Lower leg skin (tissue), 4 donors: ENCODE measurements around the gene ZEB2. TPM values are rescaled to one million over a fixed set of nuclear protein-coding genes. Genes with fewer than 3 reads are reported as not detected.

Experiments used
- DNase-seq, 2 donors: peaks; one replicate each; pipeline ENCODE4 v3.0.0-alpha.2; 2019; ENCODE audit warnings: low spot score in 2 of 2
- H3K4me3 ChIP-seq: fragments of 200-600 bp; sonication (generic); 2 replicates; pipeline ENCODE4 v1.5.1; 2017; ENCODE audit warnings: mild to moderate bottlenecking, low read depth; ENCODE audit not compliant: poor library complexity, severe bottlenecking
- POLR2A ChIP-seq, 2 donors: fragments of 450-650 bp; IDR thresholded peaks; one replicate each; pipeline ENCODE4 v1.6.1; 2016 to 2017; ENCODE audit warnings: antibody characterized with exemption in 2 of 2, mild to moderate bottlenecking in 1 of 2, moderate library complexity in 1 of 2
- WGBS, 2 donors: methylation state at CpG; one replicate each; pipeline ENCODE4 v1.1.5; 2018; 5-methylcytosine and 5-hydroxymethylcytosine counted together
- intact Hi-C: fragments of 100-400 bp; cut with DNase I; formaldehyde crosslinking; loops from one replicate; pipeline ENCODE4 v1.15.0; 2023; ENCODE audit warnings: low total_unique reads
- total RNA-seq, 4 donors: library from RNA; depleted of rRNA; stranded (reverse); fragments of >200 nt; gene quantifications; one replicate each; pipeline ENCODE4 v1.1.0, GENCODE V29; 2016
- TF ChIP-seq, protein P1 (sequence below), 3 donors: fragments of 450-650 bp; IDR thresholded peaks; one replicate each; pipeline ENCODE4 v1.5.1; 2016; ENCODE audit warnings: antibody characterized with exemption in 3 of 3, mild to moderate bottlenecking in 3 of 3, moderate library complexity in 2 of 3

ZEB2 gene
- total RNA-seq, 4 donors from 2014 or later: 13.8 to 38.8 (median 30.3) TPM

DNA sequence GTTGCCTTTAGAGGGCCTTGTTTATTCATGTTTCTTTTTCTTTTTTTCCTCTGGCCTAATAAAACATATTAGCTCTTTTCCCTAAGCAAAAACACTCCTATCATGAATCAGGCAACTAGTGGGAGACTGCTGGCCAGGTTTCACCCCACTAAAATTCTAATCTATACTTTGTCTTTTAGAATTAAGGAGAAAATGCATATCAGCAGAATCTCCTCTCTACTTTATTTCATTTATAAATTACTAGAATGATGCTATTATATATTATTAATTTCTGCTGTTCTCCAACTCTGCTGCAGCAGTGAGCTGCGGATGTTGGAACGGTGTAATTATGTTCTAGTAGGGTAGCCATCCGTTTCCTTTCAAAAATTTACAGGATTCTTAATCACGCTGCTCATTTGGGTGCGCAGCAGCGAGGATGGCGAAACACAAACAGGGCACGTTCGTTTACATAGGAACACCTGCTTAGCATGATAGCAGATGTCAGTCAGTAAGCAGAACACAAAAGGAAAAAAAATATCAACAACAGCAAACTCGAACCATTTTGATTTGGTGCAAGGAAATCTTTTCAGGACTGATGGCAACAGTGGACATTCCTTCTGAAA lies 30.5 kb downstream of the ZEB2 start:
- intact Hi-C loops: no loop called here
- no peak for TF ChIP-seq POLR2A (IDR thresholded peaks at IDR 0.05)
- TF ChIP-seq, protein P1, sequence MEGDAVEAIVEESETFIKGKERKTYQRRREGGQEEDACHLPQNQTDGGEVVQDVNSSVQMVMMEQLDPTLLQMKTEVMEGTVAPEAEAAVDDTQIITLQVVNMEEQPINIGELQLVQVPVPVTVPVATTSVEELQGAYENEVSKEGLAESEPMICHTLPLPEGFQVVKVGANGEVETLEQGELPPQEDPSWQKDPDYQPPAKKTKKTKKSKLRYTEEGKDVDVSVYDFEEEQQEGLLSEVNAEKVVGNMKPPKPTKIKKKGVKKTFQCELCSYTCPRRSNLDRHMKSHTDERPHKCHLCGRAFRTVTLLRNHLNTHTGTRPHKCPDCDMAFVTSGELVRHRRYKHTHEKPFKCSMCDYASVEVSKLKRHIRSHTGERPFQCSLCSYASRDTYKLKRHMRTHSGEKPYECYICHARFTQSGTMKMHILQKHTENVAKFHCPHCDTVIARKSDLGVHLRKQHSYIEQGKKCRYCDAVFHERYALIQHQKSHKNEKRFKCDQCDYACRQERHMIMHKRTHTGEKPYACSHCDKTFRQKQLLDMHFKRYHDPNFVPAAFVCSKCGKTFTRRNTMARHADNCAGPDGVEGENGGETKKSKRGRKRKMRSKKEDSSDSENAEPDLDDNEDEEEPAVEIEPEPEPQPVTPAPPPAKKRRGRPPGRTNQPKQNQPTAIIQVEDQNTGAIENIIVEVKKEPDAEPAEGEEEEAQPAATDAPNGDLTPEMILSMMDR (IDR thresholded peaks at IDR 0.05): no peak

DNA sequence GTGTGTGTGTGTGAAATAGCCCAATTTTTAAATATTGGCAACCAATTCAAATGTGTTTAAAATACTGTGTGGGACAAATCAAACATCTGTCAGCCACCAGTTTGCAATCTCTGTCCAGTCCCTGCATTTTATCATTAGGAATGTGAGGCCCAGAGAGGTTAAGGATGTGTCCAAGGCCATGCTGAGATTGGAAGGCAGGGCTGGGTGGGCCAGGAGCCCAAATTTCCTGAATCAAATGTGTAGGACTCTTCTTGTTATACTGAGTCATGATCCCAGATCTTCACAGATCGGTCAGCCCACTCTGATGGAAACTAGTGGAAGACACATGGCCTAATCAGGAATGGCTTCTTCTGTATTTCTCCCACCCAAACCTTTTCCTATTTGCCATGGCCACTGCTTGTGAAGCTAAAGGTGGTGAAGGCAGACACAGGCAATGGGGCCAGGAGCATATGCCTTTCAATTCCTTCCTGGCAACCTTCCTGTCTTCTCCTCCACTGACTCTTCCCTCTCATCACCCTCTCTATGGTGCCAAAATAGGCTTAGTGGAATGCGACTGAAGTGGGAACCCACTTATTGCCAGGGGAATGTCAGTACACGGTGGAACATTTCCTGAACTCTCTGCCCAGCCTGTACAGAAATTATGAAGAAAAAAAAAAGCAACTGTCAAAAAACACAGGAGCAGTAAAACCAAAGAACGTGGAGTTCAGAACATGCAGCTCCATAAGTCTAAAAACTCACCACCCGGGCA lies 35.5 kb downstream of the ZEB2 start:
- WGBS, 2 donors: 64 to 71% methylated on average over 5 of the region's 5 CpGs
- H3K4me3 ChIP-seq: no peak overlapping the region
- TF ChIP-seq, protein P1 (IDR thresholded peaks at IDR 0.05): no peak
- no peak for TF ChIP-seq POLR2A (IDR thresholded peaks at IDR 0.05)
- no peak for DNase-seq
- intact Hi-C loops: no loop called here

More for the DNA sequence above, 30.5 kb downstream of the ZEB2 start:
- H3K4me3 ChIP-seq: no peak overlapping the region
- no peak for DNase-seq
- 71 to 77% methylated on average over 10 of the region's 10 CpGs for WGBS, 2 donors

DNA sequence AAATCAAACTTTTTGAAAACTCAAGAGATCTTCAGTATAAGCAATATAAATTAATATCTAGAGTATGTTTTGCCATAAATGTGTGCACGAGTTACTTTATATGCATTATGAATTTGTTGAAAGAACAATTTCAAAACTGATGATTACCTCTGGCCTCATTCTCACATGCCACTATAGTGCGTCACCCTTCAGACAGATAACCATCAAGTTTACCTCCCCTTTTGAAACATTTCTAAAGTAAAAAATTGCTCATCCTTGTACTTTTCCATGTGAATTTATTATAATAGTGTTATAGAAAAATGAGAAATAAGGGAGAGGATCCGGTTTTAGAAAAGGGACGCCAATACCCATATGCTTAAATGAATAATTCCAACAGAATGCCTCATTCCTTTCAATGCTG lies 38.3 kb downstream of the ZEB2 start:
- no peak overlapping the region for H3K4me3 ChIP-seq
- TF ChIP-seq POLR2A (IDR thresholded peaks at IDR 0.05): no peak
- TF ChIP-seq, protein P1 (IDR thresholded peaks at IDR 0.05): no peak
- no peak for DNase-seq
- WGBS, 2 donors: 79 to 81% methylated on average over 4 of the region's 4 CpGs
- intact Hi-C loops: no loop called here

DNA sequence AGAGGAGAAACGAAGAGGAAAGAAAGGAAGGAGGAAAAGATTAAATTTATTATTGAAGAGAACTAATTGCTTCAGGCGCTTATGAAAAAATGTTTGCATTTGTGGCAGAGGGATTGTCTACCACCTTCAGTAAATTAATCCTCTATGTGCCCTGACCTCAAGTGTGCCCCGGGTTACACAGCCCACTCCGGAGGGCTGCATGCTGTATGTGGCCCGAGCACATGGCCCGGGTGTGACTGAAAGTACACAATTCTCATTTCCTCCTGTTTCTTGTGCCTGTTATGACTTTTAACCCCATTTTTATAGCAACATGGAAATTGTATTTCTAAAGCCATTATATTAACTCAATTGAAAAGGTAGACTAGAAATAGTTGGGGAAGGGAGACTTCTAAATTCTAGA lies 38.8 kb downstream of the ZEB2 start:
- DNase-seq: no peak
- intact Hi-C loops: no loop called here
- no peak overlapping the region for H3K4me3 ChIP-seq
- TF ChIP-seq POLR2A (IDR thresholded peaks at IDR 0.05): no peak
- TF ChIP-seq, protein P1 (IDR thresholded peaks at IDR 0.05): no peak
- 57 to 64% methylated on average over 6 of the region's 6 CpGs for WGBS, 2 donors

DNA sequence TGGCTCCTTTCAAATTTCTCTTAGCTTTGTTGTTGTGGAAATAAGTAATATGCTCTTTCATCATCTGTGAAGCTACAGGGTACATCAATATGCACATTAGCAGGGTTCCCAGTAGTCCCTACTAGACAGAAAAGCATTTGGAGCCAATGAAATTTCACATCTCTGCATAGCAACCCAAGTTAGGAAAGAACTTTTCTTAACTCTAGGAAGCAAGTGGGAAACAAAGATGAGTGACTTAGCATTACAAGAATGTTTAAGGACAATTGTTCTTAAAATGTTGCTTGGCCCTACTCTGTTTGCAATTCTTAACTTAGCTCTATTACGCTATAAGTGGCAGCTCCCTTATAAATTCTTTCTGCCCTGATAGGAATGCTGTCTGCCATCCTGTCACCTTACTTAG lies 39.6 kb downstream of the ZEB2 start:
- H3K4me3 ChIP-seq: no peak overlapping the region
- no peak for DNase-seq
- intact Hi-C loops: no loop called here
- 81 to 85% methylated on average over 1 of the region's 1 CpG for WGBS, 2 donors
- TF ChIP-seq, protein P1 (IDR thresholded peaks at IDR 0.05): no peak
- TF ChIP-seq POLR2A (IDR thresholded peaks at IDR 0.05): no peak
